H9 (cell line): Measurements from ENCODE around the gene MYH7. TPM values are rescaled to one million over a fixed set of nuclear protein-coding genes. Genes with fewer than 3 reads are reported as not detected.

Experiments used
- DNase-seq: peaks from one replicate; pipeline ENCODE4 v3.0.0-alpha.2; 2017
- H2AFZ ChIP-seq: one replicate; pipeline ENCODE4 v1.6.1; 2013; ENCODE audit warnings: mild to moderate bottlenecking, low read length, control low read depth, moderate library complexity
- H2AK5ac ChIP-seq: 2 replicates; pipeline ENCODE4 v1.6.1; 2013; ENCODE audit warnings: low read length, control low read depth, mixed read lengths; ENCODE audit not compliant: insufficient read length
- H2BK120ac ChIP-seq: one replicate; pipeline ENCODE4 v1.6.1; 2013; ENCODE audit warnings: low read depth, mild to moderate bottlenecking, low read length, control low read depth, inconsistent platforms; ENCODE audit not compliant: poor library complexity, severe bottlenecking
- H2BK12ac ChIP-seq: 2 replicates; pipeline ENCODE4 v1.6.1; 2013; ENCODE audit warnings: low read length, control low read depth, mixed read lengths, low read depth; ENCODE audit not compliant: insufficient read length
- H2BK15ac ChIP-seq: 2 replicates; pipeline ENCODE4 v1.6.1; 2013; ENCODE audit warnings: low read depth, low read length, control low read depth
- H2BK20ac ChIP-seq: one replicate; pipeline ENCODE4 v1.6.1; 2013; ENCODE audit warnings: low read depth, mild to moderate bottlenecking, low read length, control low read depth, inconsistent platforms; ENCODE audit not compliant: poor library complexity, severe bottlenecking
- H2BK5ac ChIP-seq: 2 replicates; pipeline ENCODE4 v1.6.1; 2013; ENCODE audit warnings: low read length, control low read depth, mixed read lengths; ENCODE audit not compliant: insufficient read length
- H3K14ac ChIP-seq: 2 replicates; pipeline ENCODE4 v1.6.1; 2013; ENCODE audit warnings: low read length, control low read depth; ENCODE audit not compliant: insufficient read depth
- H3K18ac ChIP-seq: 2 replicates; pipeline ENCODE4 v1.6.1; 2013; ENCODE audit warnings: low read depth, mild to moderate bottlenecking, mixed read lengths, low read length, control low read depth; ENCODE audit not compliant: insufficient read length
- H3K23ac ChIP-seq: 2 replicates; pipeline ENCODE4 v1.6.1; 2013; ENCODE audit warnings: low read length, control low read depth, mixed read lengths, low read depth; ENCODE audit not compliant: insufficient read length
- H3K23me2 ChIP-seq: 2 replicates; pipeline ENCODE4 v1.6.1; 2013; ENCODE audit warnings: low read depth, mild to moderate bottlenecking, mixed read lengths, low read length, control low read depth; ENCODE audit not compliant: insufficient read length, poor library complexity, severe bottlenecking
- H3K27ac ChIP-seq: 2 replicates; pipeline ENCODE4 v1.5.1; 2013; ENCODE audit warnings: low read length, control low read depth, mixed read lengths, low read depth; ENCODE audit not compliant: insufficient read length
- H3K27me3 ChIP-seq: 2 replicates; pipeline ENCODE4 v1.6.1; 2013; ENCODE audit warnings: low read length, control low read depth, inconsistent platforms; ENCODE audit not compliant: insufficient read depth
- H3K4ac ChIP-seq: 2 replicates; pipeline ENCODE4 v1.6.1; 2013; ENCODE audit warnings: low read depth, mild to moderate bottlenecking, control low read depth, inconsistent platforms, low read length, moderate library complexity
- H3K4me1 ChIP-seq: 2 replicates; pipeline ENCODE4 v1.6.1; 2013; ENCODE audit warnings: low read length, control low read depth, inconsistent platforms; ENCODE audit not compliant: insufficient read depth
- H3K4me2 ChIP-seq: 2 replicates; pipeline ENCODE4 v1.6.1; 2013; ENCODE audit warnings: low read length, control low read depth, mixed read lengths; ENCODE audit not compliant: insufficient read length, insufficient read depth
- H3K56ac ChIP-seq: 2 replicates; pipeline ENCODE4 v1.6.1; 2013; ENCODE audit warnings: low read depth, mild to moderate bottlenecking, mixed read lengths, low read length, control low read depth; ENCODE audit not compliant: insufficient read length
- H3K79me1 ChIP-seq: 2 replicates; pipeline ENCODE4 v1.6.1; 2013; ENCODE audit warnings: low read depth, mild to moderate bottlenecking, moderate library complexity, low read length, control low read depth, inconsistent platforms; ENCODE audit not compliant: insufficient read depth, poor library complexity, severe bottlenecking
- H3K79me2 ChIP-seq: 2 replicates; pipeline ENCODE4 v1.6.1; 2013; ENCODE audit warnings: low read length, control low read depth, inconsistent platforms; ENCODE audit not compliant: insufficient read depth
- H3K9ac ChIP-seq: 2 replicates; pipeline ENCODE4 v1.6.1; 2013; ENCODE audit warnings: low read length, control low read depth, mixed read lengths; ENCODE audit not compliant: insufficient read length; ENCODE audit errors: extremely low read depth
- H3K9me3 ChIP-seq: one replicate; pipeline ENCODE4 v1.6.1; 2013; ENCODE audit warnings: low read depth, low read length, inconsistent platforms; ENCODE audit not compliant: control insufficient read depth
- H3T11ph ChIP-seq: one replicate; pipeline ENCODE4 v1.6.1; 2013; ENCODE audit warnings: mild to moderate bottlenecking, low read length, control low read depth, inconsistent platforms
- H4K20me1 ChIP-seq: one replicate; pipeline ENCODE4 v1.6.1; 2013; ENCODE audit not compliant: control insufficient read depth, insufficient read length, insufficient read depth
- H4K5ac ChIP-seq: 2 replicates; pipeline ENCODE4 v1.6.1; 2013; ENCODE audit warnings: low read depth, mild to moderate bottlenecking, mixed read lengths, low read length, control low read depth; ENCODE audit not compliant: insufficient read length
- H4K8ac ChIP-seq: replicated peaks from 2 replicates; pipeline ENCODE4 v1.6.1; 2013; ENCODE audit warnings: low read length, control low read depth, mixed read lengths, low read depth; ENCODE audit not compliant: insufficient read length
- H4K91ac ChIP-seq: 2 replicates; pipeline ENCODE4 v1.6.1; 2013; ENCODE audit warnings: low read depth, mild to moderate bottlenecking, moderate library complexity, mixed read lengths, low read length, control low read depth; ENCODE audit not compliant: insufficient read length
- H3K27ac Mint-ChIP-seq, 3 experiments: 2 replicates in 2 of 3; 3 replicates in 1 of 3; pipeline ENCODE4 v1.8.0; 2020 to 2021; ENCODE audit warnings: mixed read lengths in 3 of 3, mild to moderate bottlenecking in 1 of 3, moderate library complexity in 1 of 3
- H3K27me3 Mint-ChIP-seq: 2 replicates; pipeline ENCODE4 v1.8.0; 2021; ENCODE audit warnings: low read depth, mild to moderate bottlenecking, moderate library complexity, mixed read lengths
- H3K36me3 Mint-ChIP-seq, 3 experiments: 2 replicates in 2 of 3; 3 replicates in 1 of 3; pipeline ENCODE4 v1.8.0; 2020 to 2021; ENCODE audit warnings: low read depth in 3 of 3, mixed read lengths in 3 of 3; ENCODE audit not compliant: insufficient read depth in 1 of 3
- H3K4me1 Mint-ChIP-seq, 2 experiments: 2 replicates each; pipeline ENCODE4 v1.8.0; 2020; ENCODE audit warnings: mixed read lengths in 2 of 2
- H3K4me3 Mint-ChIP-seq, 2 experiments: 2 replicates in 1 of 2; 3 replicates in 1 of 2; pipeline ENCODE4 v1.8.0; 2020 to 2021; ENCODE audit warnings: mild to moderate bottlenecking in 2 of 2, mixed read lengths in 2 of 2, moderate library complexity in 1 of 2
- H3K9me3 Mint-ChIP-seq, 2 experiments: 2 replicates in 1 of 2; 3 replicates in 1 of 2; pipeline ENCODE4 v1.8.0; 2020; ENCODE audit warnings: mild to moderate bottlenecking in 2 of 2, mixed read lengths in 2 of 2, moderate library complexity in 1 of 2
- WGBS: extraction: QIAGEN DNeasy Blood & Tissue Kit; methylation state at CpG from one replicate; pipeline ENCODE4 v1.1.7; 2013; ENCODE audit warnings: missing lambda C conversion rate, low lambda C conversion rate, mixed read lengths; ENCODE audit not compliant: insufficient read length; ENCODE audit errors: extremely low coverage; 5-methylcytosine and 5-hydroxymethylcytosine counted together
- total RNA-seq: library from RNA; stranded (reverse); gene quantifications from 2 replicates; pipeline ENCODE4 v1.2.1, GENCODE V29; 2021
- TF ChIP-seq, protein P1 (sequence below): fragments of 200-600 bp; sonication (generic); conservative IDR thresholded peaks from 3 replicates; pipeline ENCODE4 v1.8.0; 2021; ENCODE audit warnings: antibody characterized with exemption, mild to moderate bottlenecking

Gene MYH7
- total RNA-seq, 1 experiment from 2014 or later, result not detected

DNA sequence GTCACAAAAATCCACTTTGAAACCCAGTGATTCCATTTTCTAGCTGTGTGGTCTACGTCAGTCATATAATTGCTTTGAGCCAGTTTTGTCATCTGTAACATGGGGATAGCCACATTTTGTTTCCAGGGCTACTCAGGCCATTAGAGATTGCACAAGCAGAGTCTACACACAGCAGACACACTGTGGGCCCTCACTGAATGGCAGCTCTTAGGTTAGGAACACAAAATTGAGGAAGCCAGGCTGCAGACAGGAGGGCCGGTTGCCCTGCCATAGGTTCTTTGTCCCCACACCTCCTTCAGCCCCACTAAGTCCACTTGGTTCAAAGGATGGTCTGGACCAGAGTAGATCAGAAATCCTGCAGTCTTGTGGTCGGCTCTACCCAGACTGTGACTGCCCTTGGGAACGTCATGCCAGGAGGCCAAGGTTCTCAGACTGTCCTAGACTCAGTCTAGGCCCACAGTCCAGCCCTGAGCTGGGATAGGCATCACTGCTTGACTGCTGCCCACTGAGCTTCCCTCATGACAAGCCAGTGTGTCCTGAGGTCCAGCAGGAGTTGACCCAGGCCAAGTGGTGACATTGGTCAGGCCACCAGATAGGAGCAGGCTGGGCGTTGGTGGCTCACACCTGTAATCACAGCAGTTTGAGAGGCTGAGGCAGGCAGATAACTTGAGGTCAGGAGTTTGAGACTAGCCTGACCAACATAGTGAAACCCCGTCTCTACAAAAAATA, 3.8 kb upstream of the MYH7 start:
- H2BK12ac ChIP-seq, result no peak overlapping the region
- H3K56ac ChIP-seq, result no peak overlapping the region
- Mint-ChIP-seq H3K27ac (peak overlapping the region in 1 of 3 experiments; percentile 50; a peak in 3 of 7 replicates), H3K9me3 (no peaks in the 10 kb centered on the region; a peak in 1 of 5 replicates), H3K36me3 (no peaks in the 10 kb centered on the region), H3K4me3 (no peak overlapping the region), H3K4me1 (peaks cover 47 to 53% of the 10 kb centered on the region in 2 experiments), H3K27me3 (peaks cover 49% of the 10 kb centered on the region)
- H2BK20ac ChIP-seq, result no peak overlapping the region
- WGBS, result no CpG with 5 or more reads among the region's 6 CpGs
- H4K8ac ChIP-seq, result no peak overlapping the region
- H3K14ac ChIP-seq, result no peak overlapping the region
- no peaks in the 10 kb centered on the region for H3K79me1 ChIP-seq
- H2BK15ac ChIP-seq, result no peak overlapping the region
- no peaks in the 10 kb centered on the region for H3K23me2 ChIP-seq
- H3K9me3 ChIP-seq, result no peaks in the 10 kb centered on the region
- no peak overlapping the region for H2AK5ac ChIP-seq
- no peak overlapping the region for H3K23ac ChIP-seq
- no peak overlapping the region for H3K18ac ChIP-seq
- H3K4ac ChIP-seq, result no peak overlapping the region
- DNase-seq, result no peak
- no peaks in the 10 kb centered on the region for H3K4me1 ChIP-seq
- no peaks in the 10 kb centered on the region for H3K79me2 ChIP-seq
- H2BK120ac ChIP-seq, result no peak overlapping the region
- no peak overlapping the region for H2BK5ac ChIP-seq
- no peak overlapping the region for H3K9ac ChIP-seq
- no peak overlapping the region for H4K5ac ChIP-seq
- H3K4me2 ChIP-seq, result no peak overlapping the region
- TF ChIP-seq, protein P1, sequence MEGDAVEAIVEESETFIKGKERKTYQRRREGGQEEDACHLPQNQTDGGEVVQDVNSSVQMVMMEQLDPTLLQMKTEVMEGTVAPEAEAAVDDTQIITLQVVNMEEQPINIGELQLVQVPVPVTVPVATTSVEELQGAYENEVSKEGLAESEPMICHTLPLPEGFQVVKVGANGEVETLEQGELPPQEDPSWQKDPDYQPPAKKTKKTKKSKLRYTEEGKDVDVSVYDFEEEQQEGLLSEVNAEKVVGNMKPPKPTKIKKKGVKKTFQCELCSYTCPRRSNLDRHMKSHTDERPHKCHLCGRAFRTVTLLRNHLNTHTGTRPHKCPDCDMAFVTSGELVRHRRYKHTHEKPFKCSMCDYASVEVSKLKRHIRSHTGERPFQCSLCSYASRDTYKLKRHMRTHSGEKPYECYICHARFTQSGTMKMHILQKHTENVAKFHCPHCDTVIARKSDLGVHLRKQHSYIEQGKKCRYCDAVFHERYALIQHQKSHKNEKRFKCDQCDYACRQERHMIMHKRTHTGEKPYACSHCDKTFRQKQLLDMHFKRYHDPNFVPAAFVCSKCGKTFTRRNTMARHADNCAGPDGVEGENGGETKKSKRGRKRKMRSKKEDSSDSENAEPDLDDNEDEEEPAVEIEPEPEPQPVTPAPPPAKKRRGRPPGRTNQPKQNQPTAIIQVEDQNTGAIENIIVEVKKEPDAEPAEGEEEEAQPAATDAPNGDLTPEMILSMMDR, result no peak
- H3K27ac ChIP-seq, result no peak overlapping the region
- no peak overlapping the region for H3T11ph ChIP-seq
- no peak overlapping the region for H2AFZ ChIP-seq
- H4K20me1 ChIP-seq, result no peaks in the 10 kb centered on the region
- no peak overlapping the region for H4K91ac ChIP-seq
- no peaks in the 10 kb centered on the region; the same call in 1 of the 2 replicates for H3K27me3 ChIP-seq
